Stimulated activated CD4-positive, alpha-beta T cell treated with anti-CD3 and anti-CD28 coated beads, Interleukin-15, amount 100 ng/mL, for 24 hours (primary cell): Measurements from ENCODE around the gene RNF34.
"Not testable (repeated sequence)": the region's sequence is repeated elsewhere in the genome, so short reads cannot be mapped to it uniquely, and the experiment has no call there.

ENCODE experiments used
- DNase-seq: peaks from one replicate; pipeline ENCODE4 v3.0.0-alpha.2; 2020

RNF34 gene, protein sequence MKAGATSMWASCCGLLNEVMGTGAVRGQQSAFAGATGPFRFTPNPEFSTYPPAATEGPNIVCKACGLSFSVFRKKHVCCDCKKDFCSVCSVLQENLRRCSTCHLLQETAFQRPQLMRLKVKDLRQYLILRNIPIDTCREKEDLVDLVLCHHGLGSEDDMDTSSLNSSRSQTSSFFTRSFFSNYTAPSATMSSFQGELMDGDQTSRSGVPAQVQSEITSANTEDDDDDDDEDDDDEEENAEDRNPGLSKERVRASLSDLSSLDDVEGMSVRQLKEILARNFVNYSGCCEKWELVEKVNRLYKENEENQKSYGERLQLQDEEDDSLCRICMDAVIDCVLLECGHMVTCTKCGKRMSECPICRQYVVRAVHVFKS

DNA sequence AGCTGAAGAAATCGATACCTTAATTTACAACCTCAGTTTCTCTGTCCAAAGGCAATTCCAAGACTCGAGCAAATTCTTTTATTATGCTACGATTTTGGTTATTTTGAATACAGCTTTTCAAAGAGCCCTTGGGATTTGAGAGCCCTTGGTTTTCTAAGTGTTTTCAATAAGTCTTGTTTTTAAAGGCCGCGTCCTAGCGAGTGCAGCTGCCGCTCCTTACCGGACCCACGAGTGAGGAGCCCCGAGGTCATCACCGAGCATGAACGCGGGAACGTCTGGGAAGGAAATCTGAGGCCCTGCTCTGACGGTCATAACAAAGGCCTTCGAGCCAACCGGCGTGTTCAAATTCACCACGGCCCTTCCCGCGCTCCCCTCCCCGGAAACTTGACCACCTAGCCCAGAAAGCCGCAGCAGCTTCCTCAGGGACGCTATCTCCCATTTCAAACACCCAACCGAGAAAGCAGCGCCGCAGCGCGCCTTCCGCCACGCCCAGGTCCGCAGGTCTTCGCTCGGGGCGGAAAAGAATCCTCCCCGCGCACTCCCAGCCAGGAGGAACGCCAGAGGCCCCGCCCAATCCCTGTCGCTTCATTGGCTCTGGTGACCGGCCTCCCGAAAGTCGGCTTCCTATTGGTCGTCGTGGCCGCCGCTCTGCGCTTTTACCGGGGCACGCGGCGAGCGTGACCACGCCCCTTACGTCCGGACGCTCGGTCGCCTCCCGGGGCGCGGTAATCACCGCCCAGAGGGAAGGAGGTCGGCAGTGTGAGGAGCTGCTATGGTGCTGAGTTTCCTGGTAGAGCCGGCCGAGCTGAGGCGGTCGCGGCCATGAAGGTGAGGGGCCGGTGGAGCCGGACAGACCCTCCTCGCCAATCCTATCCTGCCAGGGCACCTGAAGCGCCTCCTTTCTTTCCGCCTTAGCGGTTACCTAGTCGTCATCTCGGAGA is at the start of gene RNF34:
RNF34 (plus strand) TSS at position 728 of the 941 bp plus-strand sequence; CDS start at position 823, 95 bp downstream.
- peak; percentile 99 for DNase-seq

DNA sequence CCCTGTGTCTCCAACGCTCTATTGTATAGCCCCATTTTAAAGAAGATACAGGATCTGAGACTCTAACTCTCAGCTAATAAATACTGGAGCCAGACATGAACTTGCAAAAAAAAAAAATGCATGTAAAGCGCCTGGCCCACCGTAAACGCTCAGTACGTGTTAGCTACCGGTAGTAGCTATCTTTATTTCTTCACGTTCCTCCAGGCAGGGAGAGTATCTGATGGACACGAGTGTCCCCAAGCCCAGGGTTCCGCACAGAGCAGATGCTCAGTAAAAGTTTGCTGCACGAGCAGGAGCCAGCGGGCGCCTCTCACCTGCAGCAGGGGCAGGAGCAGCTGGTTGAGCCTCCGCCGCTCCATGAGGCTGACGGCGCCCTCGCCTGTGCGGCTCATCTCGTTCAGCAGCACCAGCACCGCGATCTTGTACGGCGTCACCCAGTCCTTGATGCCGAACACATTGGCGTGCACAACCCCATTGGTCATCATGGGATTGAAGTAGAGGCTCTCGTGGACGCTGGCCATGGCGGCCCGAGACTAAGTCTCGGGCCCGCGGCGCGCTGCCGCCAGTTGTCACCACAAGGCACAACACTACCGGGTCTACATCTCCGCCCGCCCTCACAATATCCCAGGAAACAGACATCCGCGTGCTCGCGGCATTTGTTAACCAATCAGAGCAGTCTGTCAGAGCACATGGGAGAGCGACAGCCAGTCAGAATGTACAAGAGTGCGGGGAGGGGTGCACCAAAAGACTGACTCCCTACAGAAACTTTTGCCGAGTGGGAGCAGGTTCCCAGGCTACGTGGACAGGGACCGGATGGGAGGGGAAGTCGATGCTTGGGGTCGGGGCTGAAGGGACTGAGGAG is 47.9 kb upstream of the RNF34 start, which contains the start of gene ANAPC5:
ANAPC5 (minus strand) TSS at position 592 of the 862 bp plus-strand sequence; CDS start at position 521, 71 bp downstream.
- DNase-seq = peak; percentile 94

DNA sequence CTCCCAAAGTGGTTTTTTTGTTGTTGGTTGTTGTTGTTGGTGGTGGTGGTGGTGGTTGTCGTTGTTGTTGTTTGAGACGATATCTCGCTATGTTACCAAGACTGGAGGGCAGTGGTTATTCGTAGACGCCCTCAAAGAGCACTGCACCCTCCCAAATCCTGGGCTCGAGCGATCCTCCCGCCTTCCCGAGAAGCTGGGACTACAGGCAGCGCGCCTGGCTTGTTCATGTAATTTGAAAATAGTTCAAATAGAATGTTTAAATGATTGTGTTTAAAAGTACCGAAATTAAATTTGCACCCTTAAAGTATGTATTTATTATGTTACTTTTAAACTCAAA is 47.3 kb upstream of the RNF34 start:
- no peak for DNase-seq

DNA sequence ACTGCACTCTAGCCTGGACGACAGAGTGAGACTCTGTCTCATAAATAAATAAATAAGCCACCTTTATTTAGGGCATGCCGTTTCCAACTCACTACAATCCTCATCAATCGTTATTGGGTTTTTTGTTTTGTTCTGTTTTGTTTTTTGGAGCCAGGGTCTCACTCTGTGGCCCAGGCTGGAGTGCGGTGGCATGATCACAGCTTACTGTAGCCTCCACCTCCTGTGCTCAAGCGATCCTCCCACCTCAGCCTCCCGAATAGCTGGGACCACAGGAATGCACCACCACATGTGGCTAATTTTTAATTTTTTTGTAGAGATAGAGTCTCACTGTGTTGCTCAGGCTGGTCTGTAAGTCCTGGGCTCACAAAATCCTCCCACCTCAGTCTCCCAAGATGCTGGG is 44.1 kb upstream of the RNF34 start:
- no peak for DNase-seq

DNA sequence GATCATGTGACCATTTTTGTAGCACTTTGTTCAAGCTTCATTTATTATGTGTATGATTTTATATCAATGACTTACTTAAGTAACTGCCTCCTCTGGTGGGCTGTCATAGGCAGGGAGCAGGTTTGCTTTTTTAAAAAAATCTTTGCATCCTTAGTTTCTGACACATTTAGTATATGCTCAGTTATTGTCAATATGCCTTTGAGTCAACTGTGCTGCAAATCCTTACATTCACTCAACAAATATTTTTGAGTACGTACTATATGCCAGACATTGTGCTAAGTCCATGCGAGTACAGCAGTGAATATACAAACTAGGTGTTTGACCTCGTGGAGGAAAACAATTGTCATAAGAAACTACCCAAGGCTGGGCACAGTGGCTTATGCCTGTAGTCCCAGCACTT is 43.3 kb upstream of the RNF34 start:
- no peak for DNase-seq

DNA sequence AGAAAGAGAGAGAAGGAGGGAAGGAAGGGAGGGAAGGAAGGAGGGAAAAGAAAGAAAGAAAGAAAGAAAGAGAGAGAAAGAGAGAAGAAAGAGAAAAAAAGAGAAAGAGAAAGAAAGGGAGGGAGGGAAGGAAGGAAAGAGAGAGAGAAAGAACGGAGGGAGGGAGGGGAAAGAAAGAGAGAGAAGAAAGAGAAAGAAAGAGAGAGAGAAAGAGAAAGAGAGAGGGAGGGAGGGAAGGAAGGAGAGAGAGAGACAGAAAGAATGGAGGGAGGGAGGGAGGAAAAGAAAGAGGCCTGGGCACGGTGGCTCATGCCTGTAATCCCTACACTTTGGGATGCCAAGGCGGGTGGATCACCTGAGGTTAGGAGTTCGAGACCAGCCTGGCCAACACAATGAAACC is 42.6 kb upstream of the RNF34 start:
- DNase-seq = no peak

DNA sequence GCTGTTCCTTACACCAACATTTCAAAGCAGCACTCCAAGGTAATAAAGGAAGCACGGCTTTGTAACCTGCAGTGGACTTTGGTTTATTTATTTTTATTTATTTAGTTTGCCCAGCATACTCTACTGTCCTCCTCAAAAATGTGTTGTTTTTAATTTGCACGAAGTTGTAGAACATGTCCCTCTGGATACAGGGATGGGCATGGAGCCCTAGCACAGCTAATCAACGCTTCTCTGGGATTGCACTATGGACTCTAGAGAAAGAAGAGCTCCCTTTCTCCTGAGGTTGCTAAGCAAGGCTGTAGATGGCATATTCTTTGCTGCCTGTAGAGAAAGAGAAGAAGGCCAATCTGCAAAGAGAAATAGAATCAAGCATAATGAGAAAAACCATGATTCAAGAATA is 41.8 kb upstream of the RNF34 start:
- no peak for DNase-seq

DNA sequence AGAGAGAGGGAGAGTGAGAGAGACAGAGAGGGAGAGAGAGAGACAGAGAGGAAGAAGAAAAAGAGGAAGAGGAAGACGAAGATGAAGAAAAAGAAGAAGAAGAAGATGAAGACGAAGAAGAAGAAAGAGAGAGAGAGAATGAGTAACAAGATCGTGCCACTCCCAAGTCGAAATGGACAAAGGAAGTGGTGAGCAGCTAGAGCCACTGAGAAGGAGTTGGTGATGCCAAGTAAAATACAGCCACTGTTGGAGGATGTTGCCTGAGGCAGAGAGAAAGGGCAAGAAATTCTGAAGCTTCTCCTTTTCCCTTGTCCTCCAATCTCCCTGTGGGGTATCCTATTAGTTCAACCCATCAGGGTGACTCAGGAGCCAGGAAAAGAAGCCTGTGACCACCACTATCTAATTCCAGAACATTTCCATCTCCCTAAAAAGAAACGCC is 35.2 kb upstream of the RNF34 start:
- no peak for DNase-seq

DNA sequence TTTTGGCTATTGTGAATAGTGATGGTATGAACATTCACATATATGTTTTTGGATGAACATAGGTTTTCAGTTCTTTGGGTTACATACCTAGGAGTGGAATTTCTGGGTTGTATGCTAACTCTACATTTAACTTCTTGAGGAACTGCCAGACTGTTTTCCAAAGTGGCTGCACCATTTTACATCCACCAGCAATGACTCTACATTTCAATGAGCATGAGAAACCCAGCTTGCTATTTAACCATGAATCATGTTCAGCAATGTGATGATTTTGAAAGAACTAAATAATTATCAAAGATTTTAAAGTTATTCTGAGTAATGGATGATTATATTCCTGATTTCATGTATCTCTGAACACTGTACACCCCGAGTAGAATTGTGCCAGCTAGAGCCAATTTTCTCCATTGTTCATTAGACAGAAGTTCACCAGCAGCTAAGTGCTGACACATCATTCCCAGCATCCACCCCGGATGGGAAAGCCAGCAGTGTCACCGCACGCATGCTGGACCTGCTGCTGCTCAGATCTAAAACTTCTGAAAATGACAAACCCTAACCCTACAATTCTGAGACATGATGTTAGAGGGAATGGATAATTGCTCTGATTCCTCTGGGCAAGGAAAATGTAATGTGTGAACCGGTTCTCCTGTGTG is 34.4 kb upstream of the RNF34 start:
- DNase-seq = no peak

DNA sequence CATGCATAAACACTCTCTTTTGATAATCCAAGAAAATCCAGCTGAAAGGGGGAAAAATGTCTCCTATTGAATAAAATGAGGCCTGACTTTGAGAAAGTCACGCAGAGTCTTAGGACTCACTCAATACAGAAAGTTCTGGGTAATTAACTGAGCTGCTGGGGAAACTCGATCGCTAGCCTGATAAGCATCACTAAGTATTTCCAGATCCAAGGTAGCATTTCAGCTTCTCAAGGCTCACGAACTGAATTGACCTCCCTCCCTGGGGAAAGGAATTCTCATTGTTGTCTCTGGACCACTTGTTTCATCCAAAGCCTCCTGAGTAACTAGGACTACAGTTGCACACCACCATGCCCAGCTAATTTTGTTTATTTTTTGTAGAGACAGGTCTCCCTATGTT is 33.9 kb upstream of the RNF34 start:
- no peak for DNase-seq

DNA sequence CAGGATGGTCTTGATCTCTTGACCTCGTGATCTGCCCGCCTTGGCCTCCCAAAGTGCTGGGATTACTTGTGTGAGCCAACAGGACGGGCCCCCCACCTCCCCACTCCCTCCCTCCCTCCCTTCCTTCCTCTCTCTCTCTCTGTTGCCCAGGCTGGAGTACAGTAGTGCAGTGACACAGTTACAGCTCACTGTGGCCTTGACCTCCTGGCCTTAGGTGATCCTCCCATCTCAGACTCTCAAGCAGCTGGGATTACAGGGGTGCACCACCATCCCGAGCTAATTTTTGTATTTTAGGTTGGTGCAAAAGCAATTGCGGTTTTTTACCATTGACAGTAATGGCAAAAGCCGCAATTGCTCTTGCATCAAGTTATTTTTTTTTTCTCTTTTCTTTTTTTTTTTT is 28.5 kb upstream of the RNF34 start:
- DNase-seq = no peak

DNA sequence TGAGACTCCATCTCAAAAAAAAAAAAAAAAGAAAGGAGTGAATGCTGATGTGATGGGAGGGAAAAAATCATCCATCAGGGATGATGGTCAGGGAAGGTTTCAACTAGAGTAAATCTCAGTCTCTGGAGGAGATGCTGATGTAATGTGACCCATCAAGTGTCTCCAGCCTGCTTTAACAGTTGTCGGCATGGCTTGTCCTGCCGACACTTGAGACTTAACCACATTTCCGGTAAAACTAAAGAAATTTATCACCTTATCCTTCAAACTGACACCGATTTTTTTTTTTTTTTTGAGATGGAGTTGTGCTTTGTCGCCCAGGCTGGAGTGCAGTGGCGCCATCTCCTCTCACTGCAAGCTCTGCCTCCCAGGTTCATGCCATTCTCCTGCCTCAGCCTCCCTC is 26.2 kb upstream of the RNF34 start:
- no peak for DNase-seq

DNA sequence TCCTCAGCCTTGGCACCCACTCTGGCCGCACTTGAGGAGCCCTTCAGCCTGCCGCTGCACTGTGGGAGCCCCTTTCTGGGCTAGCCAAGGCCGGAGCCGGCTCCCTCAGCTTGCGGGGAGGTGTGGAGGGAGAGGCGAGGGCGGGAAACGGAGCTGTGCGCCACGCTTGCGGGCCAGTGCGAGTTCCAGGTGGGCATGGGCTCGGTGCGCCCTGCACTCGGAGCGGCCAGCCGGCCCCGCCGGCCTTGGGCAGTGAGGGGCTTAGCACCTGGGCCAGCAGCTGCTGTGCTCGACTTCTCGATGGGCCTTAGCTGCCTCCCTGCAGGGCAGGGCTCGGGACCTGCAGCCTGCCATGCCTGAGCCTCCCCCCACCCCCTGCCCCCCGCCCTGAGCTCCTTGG is 25.6 kb upstream of the RNF34 start:
- DNase-seq = not testable (repeated sequence)

DNA sequence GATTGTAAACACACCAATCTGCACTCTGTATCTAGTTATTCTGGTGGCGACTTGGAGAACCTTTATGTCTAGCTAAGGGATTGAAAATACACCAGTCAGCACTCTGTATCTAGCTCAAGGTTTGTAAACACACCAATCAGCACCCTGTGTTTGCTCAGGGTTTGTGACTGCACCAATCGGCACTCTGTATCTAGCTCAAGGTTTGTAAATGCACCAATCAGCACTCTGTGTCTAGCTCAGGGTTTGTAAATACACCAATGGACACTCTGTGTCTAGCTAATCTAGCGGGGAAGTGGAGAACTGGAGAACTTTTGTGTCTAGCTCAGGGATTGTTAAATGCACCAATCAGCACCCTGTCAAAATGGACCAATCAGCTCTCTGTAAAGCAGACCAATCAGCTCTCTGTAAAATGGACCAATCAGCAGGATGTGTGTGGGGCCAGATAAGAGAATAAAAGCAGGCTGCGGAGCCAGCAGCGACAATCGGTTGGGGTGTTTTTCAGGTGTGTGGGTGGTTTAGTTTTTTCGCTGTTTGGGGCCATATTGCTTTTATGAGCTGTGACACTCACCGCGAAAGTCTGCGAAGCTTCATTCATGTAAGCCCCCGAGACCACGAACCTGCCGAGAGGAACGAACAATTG is 24.9 kb upstream of the RNF34 start:
- not testable (repeated sequence) for DNase-seq

DNA sequence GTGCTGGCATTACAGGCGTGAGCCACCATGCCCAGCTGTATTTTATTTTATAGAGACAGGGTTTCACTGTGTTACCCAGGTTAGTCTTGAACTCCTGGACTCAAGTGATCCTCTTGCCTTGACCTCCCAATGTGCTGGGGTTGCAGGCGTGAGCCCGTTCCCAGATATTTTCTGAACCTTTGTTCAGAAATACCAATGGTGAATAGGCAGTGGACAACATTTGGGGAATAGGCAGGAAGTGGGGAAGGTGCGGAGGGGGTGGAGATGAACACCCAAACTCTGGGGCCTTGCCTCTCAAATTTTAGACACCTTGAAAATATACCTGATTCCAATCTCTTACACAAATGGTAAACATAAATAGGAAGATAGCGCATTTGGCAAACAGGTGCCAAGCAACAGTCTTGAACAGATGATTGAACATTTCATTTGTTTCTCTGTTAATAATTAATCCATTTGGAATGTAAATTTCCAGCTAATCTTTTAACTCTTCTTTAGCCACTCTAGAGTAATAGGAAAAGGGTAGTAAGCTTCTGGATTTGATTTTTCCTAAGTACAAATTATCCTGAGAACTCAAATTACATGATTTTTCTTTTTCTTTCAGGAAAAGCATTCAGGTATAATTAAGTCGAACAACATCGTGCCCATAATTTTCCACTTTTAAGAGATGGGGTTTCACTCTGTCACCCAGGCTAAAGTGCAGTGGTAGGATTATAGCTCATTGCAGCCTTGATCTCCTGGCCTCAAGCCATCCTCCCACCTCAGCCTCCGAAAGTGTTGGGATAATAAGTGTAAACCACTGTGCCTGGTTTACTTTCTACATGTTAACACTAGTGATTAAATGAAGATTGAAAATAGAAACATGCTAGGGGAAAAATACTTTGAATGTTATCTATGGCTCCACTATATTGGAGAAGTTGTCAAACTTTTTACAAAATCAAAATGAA is 22.9 kb upstream of the RNF34 start:
- no peak for DNase-seq

DNA sequence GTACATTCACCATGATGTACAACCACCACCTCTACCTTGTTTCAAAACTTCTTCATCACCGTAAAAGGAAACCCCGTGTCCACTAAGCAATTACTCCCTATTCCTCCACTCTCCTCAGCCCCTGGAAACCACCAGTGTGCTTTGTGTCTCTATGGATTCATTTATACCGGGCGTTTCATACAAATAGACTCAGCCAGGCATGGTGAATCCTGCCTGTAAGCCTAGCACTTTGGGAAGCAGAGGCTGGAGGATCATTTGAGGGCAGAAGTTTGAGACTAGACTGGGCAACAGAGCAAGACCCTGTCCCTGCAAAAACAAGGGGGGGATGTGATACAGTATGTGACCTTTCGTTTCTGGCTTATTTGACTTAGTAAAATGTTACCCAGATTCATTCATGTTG is 21.2 kb upstream of the RNF34 start:
- no peak for DNase-seq

DNA sequence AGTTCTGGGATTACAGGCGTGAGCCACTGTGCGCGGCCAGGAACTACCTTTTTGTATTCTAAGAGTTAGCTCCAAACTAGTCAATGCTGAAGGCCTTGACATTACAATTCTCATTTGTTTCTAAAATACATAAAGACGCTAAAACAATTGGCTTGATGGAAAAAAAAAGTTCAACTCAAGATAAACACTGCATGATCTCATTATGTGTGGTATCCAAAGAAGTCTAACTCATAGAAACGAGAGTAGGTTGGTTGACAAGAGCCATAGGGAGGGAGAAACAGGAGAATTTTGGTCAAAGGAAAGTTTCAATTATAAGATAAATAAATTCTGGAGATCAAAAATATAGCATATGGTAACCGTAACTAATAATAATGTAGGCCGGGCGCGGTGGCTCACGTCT is 20.0 kb upstream of the RNF34 start:
- no peak for DNase-seq

DNA sequence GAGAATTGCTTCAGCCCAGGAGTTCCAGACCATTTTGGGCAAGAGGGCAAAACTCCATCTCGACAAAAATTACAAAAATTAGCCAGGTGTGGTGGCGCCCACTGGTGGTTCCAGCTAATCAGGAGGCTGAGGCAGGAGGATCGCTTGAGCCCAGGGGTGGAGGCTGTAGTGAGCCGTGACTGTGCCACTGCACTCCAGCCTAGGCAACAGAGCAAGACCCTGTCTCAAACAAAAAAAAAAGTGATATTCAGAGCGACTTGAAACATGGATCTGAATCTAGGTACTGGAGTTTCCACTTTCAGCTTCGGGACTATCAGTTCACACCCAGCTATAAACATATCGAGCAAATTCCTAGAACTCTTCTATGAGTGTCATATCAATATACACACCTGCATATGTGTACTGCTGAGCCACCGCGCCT is 16.3 kb upstream of the RNF34 start:
- DNase-seq = no peak

DNA sequence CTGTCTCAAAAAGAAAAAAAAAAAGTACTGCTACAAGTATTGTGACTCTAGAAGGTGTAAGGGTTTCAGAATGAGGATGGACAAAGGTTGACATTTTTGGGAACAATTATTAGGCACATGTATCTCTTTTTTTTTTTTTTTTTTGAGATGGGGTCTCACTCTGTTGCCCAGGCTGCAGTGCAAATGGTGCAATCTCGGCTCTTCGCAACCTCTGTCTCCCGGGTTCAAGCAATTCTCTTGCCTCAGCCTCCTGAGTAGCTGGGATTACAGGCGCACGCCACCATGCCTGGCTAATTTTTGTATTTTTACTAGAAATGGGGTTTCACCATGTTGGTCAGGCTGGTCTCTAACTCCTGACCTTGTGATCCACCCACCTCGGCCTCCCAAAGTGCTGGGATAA is 15.0 kb upstream of the RNF34 start:
- DNase-seq = not testable (repeated sequence)

DNA sequence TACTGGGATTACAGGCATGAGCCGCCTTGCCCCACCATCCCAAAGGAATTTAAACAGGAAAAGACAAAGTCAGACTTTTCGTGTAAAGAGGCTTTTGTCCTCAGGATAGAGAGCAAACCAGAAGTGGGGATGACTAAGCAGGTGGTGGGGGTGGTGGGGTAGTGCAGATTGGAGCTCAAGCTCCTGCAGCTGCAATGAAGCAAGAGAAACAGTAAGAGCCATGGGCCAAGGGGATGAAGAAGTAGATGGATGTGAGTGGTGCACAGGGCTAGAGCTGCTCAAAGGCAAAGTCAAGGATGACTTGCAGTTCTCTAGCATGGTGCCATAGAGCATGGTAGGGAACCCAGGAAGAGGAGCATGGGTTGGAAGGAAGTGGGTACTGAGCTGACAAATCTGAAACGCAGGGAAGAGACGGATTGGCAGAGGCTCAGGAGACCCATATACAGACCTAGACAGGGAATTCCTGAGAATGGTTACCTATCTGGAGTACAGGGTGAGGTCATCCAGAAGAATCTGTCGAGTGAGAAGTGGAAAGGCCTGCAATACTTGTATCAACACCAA is 11.4 kb upstream of the RNF34 start:
- DNase-seq = no peak
